Lower leg skin (tissue), 3 donors: Measurements from ENCODE around the gene NEGR1.

Experiments used
- CTCF ChIP-seq, 3 donors: fragments of 450-650 bp; IDR thresholded peaks; one replicate each; pipeline ENCODE4 v1.5.1; 2016; ENCODE audit warnings: antibody characterized with exemption in 3 of 3, mild to moderate bottlenecking in 3 of 3, moderate library complexity in 2 of 3
- POLR2A ChIP-seq, 2 donors: fragments of 450-650 bp; IDR thresholded peaks; one replicate each; pipeline ENCODE4 v1.6.1; 2016 to 2017; ENCODE audit warnings: antibody characterized with exemption in 2 of 2, mild to moderate bottlenecking in 1 of 2, moderate library complexity in 1 of 2

DNA sequence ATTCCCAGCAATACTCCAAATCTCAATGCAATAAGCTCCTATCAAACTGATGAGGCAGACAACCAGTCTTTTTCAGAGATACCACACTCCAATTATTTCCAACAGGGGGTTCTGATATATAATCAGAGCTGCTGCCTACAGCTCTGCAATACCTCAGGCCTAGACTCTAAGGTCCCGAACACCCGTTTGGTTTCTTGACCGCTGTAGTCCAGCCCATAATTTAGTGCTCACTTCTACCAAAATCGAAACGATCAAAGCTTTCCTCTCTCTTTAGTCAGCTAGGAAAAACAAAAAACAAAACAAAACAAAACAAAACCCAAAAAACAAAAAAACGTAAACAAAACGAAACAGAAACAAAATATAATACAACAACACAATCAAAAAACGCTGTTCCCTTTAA is 453.0 kb downstream of the NEGR1 start:
- TF ChIP-seq CTCF (IDR thresholded peaks at IDR 0.05) (no peak), POLR2A (IDR thresholded peaks at IDR 0.05) (no peak)
